GM04504 (cell line): ENCODE data around the gene HES1.

Experiments used
- DNase-seq: peaks from one replicate; pipeline ENCODE4 v3.0.0-alpha.2; 2012; ENCODE audit warnings: low read depth

HES1 gene

DNA sequence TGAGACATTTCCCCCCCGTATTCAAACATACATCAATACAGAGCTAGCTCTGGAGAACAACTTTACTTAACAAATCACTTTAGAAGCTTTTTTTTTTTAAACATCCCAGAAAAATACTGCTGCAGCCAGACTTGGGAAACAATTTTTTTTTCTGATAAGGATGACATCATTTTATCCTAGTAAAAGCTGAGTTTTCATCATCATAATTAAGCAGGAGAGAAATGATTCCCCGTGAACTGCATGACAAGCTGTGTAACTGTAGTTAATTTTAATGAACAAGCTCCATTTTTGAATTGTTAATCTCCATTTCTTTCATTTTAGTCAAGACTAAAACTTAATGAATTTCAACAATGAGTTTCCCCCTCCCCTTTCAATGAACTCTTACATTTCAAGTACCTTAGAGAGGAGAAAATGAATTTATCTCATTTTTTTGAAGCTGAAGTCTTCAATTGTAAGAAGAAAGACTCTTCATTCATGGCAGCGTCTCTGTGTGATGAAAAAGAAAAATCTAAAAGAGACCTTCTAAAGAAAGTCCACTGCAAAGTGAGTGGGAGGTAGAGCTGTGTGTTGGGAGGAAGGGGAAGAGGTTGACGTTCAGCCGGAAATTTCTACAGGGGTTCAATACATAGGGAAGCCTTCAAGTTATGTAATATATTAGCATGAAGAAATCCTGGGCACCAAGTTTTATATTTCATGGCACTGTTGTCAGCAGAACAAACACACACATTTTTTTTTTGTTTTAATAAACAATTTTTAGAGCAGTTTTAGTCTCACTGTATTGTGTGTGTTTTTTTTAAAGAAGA, 31.7 kb downstream of the HES1 start:
- no peak for DNase-seq

GRCh38 chr3:194168994-194169393, 33.0 kb downstream of the HES1 start:
- DNase-seq: no peak

DNA sequence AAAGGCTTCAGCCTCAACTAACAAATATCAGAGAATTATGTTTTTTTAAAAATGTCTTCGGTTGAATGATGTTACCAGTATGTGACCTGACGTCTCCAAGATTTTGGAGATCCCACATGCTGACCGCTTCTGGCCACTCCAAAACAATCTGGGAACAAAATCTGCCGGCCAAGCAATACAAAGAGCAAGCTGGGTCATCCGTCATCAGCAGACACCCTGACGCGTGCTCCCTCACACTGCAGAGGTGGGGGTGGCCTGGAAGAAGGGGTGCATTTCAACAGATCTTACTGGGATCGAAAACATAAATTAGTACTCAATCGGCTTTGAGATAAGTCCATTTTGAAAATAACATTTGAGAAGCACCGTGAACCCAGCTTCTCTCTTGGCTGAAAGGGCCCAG, 33.6 kb downstream of the HES1 start:
- no peak for DNase-seq

DNA sequence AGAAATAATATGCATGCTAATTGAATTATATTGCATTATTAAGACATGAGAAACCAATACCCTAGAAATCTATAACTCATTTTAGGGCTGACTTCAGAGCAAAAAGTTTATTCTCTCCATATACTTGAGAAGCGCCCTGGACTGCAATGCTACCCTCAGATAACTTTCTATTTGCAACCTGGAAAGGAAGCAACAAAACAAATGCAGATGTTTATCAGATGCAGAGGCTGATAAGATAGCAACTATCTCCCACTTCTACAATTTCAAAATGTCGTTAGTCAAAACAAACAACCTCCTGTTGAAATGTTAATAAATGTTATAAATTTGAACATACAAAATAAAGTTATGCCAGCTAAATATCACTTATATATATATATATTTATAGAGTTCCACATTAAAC, 34.8 kb downstream of the HES1 start:
- no peak for DNase-seq

DNA sequence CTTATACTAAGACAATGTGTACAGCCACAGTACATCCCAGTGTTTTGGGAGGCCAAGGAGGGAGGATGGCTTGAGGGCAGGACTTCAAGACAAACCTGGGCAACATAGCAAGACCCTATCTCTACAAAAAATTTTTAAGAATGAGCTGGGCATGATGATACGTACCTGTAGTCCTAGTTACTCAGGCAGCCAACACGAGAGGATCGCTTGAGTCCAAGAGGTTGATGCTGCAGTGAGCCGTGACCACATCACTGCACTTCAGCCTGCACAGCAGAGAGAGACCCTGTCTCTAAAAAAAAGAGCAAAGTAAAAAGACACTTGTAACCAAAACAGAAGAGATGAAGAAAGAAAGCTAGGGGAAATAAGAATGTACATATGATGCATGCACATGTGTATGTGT, 38.5 kb downstream of the HES1 start:
- DNase-seq: no peak

GRCh38 chr3:194174980-194175379, 39.0 kb downstream of the HES1 start:
- no peak for DNase-seq

GRCh38 chr3:194176274-194176991, 40.5 kb downstream of the HES1 start:
- DNase-seq: no peak

DNA sequence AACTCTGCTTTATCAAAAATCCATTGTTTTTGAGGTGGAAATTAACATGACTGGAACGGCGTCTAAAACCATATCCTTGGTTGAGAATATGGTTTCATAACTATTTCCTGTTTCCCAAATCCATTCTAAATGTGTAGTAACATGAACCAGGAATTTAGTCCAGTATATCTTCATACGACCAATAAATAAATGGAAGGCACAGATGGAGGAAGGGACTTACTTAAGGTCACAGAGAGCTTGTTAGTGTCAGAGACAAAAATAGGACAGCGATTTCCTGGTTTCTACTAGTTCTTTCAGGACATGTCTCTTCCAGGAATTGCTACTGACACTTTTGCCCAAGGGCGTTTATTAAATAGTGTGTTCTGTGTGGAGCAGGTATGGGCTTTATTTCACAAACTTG, 41.2 kb downstream of the HES1 start:
- no peak for DNase-seq

GRCh38 chr3:194178128-194178527, 42.2 kb downstream of the HES1 start:
- DNase-seq: no peak

DNA sequence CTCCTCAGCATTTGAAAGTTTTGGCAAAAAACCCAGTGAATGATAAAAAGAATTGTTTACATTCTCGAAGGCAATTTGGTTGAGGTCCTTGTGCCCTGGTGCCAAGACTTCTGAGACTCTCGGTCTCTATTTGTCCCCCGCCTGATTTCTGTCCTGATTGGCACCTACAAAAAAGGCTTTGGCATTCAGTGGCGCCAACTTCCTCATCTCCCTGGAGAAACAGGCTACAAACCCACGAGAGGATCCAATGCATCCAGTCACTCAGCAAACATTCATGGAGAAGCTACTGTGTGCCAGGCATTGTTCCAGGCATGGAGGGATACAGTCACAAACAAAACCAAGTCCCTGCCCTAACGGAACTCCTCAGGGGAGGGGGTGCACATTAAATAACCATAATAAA, 42.7 kb downstream of the HES1 start:
- no peak for DNase-seq

- DNase-seq: no peak
Observed at GRCh38 chr3:194180570-194180969, 44.6 kb downstream of the HES1 start.

DNA sequence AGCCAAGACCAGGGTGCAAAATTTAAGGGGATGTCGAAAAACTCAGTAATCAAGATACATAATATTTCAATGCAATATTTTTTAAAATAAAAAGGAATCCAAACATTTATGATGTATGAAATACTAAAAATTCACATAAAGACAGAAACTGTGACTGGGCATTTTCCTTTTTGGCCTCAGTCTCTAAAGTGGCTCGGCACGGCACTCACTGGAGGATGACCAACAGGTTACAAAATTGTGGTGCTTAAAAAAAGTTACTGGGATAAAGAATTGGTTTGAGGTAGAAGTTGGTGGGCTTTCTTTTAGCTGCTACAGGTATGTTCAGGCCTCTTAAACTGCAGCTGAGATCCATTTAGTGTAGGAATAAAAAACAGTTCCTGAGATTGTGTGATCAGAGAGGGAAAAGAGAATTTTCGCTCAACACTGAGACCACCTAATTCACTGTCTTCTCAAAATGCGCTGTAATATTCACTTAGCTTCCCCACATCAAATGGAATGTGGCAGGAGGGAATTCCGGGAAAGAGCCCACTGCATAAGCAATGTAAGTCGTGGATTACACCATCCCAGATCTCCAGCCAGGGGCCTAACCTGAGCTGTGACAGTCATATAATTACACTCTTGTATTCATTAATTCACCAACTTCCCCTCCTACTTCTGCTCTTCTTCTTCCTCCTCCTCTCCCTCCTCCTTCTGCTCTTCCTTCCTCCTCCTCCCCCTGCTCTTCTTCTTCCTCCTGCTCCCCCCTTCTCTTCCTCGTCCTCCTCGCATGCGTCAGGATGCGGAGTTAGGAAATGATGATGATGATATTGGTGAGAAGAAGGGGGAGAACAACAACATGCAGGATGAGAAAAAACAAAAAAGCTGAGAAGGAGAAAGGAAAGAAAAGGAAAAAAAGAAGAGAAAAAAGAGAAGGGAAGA, 45.9 kb downstream of the HES1 start:
- no peak for DNase-seq

DNA sequence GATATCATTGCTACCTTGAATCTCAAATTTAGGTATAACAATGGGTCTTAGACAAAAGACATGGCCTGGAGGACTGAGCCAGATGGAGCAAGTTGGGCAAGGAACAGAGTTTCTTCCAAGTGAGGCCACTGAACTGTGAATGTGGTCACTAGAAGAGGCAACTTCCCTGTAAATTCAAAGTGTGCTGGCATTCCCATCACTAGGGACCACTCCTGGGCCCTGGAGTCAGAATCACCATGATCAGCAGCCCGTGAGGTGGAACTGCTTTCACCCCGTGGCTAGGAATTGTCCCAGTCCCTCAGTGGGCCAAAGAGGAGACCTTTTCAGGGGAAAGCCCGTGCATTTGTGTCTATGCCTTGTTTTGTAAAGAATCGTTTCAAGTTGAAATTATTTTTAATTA, 47.3 kb downstream of the HES1 start:
- no peak for DNase-seq

DNA sequence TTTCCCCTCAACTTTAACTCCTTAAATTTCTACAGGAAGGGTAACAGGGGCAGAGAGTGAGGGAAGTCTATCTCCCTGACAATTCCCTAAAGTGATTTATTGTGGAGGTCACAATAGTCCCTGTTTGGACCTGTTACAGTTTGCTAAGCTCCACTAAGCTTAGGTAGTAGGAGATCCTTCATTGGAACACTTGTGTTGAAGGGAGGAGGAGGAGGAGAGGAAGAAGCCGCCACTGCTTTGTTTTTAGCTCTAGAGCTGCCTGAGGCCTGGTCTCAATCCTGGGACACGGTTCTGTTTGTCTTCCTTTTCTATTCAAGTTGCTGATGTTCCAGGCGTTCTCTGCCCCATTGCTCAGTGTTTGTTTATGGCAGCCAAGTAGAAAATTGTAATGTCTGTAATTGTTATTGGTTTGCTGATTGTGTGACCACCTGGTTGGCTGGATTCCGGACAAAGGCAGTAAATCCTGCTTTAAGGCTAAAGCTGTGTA, 48.4 kb downstream of the HES1 start:
- no peak for DNase-seq

DNA sequence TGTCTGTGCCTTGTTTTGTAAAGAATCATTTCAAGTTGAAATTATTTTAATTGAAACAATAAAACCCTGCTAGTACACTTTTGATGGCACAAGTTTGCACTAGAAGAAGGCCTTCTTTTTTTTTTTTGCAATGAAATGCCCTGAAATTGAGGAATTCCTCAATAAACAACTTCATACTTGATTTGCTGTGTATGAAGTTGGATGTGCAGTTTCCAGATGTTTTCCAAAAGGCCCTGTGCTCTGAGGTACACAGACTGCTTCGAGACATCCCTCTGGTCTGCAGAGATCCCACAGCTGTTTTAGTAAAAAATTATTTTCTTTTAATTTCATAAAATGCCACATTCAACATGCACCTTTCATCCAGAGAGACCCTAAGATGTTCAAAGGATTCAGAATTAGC, 48.9 kb downstream of the HES1 start:
- no peak for DNase-seq

- DNase-seq: no peak
Observed at GRCh38 chr3:194185221-194185620, 49.3 kb downstream of the HES1 start.

DNA sequence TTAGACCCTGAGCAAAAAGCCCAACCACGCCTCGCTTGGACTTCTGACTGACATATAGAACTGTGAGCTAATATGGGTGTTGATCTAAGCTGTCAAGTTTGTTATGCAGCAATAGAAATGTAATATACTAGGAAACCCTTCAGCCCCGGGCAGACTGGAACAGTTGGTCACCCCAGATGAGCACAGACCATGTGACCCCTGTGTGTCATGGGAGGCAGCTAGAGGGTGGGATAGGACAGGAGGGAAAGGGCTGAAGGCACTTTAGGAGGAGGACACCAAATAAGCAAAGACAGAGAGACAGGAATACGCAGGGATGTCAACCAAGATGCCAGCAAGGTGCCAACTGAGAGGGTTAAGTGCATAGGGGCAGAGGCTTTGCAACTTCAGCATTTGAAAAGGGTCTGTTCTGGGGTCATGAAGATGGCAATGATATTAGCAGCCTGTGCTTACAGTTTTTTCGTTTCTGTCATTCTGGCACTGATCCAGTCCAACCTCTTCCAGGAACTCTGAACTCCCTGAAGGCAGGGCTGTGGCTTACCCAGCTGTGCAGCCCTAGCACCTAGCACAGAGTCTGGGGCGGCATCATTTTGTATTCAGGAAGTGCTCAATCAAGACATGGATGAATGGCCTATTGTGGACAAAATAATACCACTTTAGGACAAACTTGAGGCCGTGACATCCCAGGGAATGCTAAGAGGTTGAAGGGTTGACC, 51.4 kb downstream of the HES1 start:
- no peak for DNase-seq
